HEK293T (cell line): Measurements from ENCODE around the gene TNIK.

Source experiments
- CTCF ChIA-PET: fragments of 350-600 bp; formaldehyde crosslinking; extraction: SDS; loops from one replicate; lab custom pipeline; 2021; ENCODE audit warnings: antibody characterized with exemption, inconsistent platforms; lab: Yijun Ruan, JAX
- POLR2A ChIA-PET: fragments of 350-600 bp; formaldehyde crosslinking; extraction: SDS; loops from one replicate; lab custom pipeline; 2020; ENCODE audit warnings: antibody characterized with exemption, inconsistent platforms; lab: Yijun Ruan, JAX
- DNase-seq: peaks from one replicate; pipeline ENCODE4 v3.0.0; 2012; ENCODE audit warnings: mixed read lengths; ENCODE audit errors: extremely low spot score
- ARNT ChIP-seq: fragments of 450-650 bp; IDR thresholded peaks from 2 replicates; pipeline ENCODE4 v1.6.1; 2017; ENCODE audit warnings: mild to moderate bottlenecking
- BHLHE40 ChIP-seq: fragments of 450-650 bp; IDR thresholded peaks from 2 replicates; pipeline ENCODE4 v1.6.1; 2016; ENCODE audit warnings: mild to moderate bottlenecking, moderate library complexity, borderline replicate concordance
- CTBP1 ChIP-seq: fragments of 450-650 bp; IDR thresholded peaks from 2 replicates; pipeline ENCODE4 v1.6.1; 2016; ENCODE audit warnings: borderline replicate concordance
- ELF4 ChIP-seq: fragments of 450-650 bp; IDR thresholded peaks from 2 replicates; pipeline ENCODE4 v1.6.1; 2017; ENCODE audit warnings: antibody characterized with exemption
- FOXA1 ChIP-seq: fragments of 450-650 bp; IDR thresholded peaks from 2 replicates; pipeline ENCODE4 v1.6.1; 2016; ENCODE audit warnings: mild to moderate bottlenecking
- FOXK2 ChIP-seq: fragments of 450-650 bp; IDR thresholded peaks from 2 replicates; pipeline ENCODE4 v1.6.1; 2016; ENCODE audit warnings: mild to moderate bottlenecking
- FOXM1 ChIP-seq: fragments of 450-650 bp; IDR thresholded peaks from 2 replicates; pipeline ENCODE4 v1.6.1; 2017; ENCODE audit warnings: mild to moderate bottlenecking, borderline replicate concordance
- HDGF ChIP-seq: fragments of 450-650 bp; IDR thresholded peaks from 2 replicates; pipeline ENCODE4 v1.6.1; 2017; ENCODE audit warnings: antibody characterized with exemption, borderline replicate concordance
- L3MBTL2 ChIP-seq: fragments of 450-650 bp; conservative IDR thresholded peaks from 2 replicates; pipeline ENCODE4 v1.6.1; 2016; ENCODE audit warnings: mild to moderate bottlenecking
- LEF1 ChIP-seq: fragments of 450-650 bp; IDR thresholded peaks from 2 replicates; pipeline ENCODE4 v1.6.1; 2017; ENCODE audit warnings: mild to moderate bottlenecking, borderline replicate concordance
- NFRKB ChIP-seq: fragments of 450-650 bp; IDR thresholded peaks from 2 replicates; pipeline ENCODE4 v1.6.1; 2016; ENCODE audit warnings: mild to moderate bottlenecking, moderate library complexity
- SP1 ChIP-seq: fragments of 450-650 bp; IDR thresholded peaks from 2 replicates; pipeline ENCODE4 v1.6.1; 2017
- SUZ12 ChIP-seq: fragments of 450-650 bp; IDR thresholded peaks from 2 replicates; pipeline ENCODE4 v1.6.1; 2016; ENCODE audit warnings: mild to moderate bottlenecking
- TARDBP ChIP-seq: fragments of 450-650 bp; IDR thresholded peaks from 2 replicates; pipeline ENCODE4 v1.6.1; 2016
- ZNF384 ChIP-seq: fragments of 450-650 bp; IDR thresholded peaks from 2 replicates; pipeline ENCODE4 v1.6.1; 2016
- TF ChIP-seq, protein P1 (sequence below): fragments of 450-650 bp; IDR thresholded peaks from 2 replicates; pipeline ENCODE4 v1.6.1; 2016

Gene TNIK

DNA sequence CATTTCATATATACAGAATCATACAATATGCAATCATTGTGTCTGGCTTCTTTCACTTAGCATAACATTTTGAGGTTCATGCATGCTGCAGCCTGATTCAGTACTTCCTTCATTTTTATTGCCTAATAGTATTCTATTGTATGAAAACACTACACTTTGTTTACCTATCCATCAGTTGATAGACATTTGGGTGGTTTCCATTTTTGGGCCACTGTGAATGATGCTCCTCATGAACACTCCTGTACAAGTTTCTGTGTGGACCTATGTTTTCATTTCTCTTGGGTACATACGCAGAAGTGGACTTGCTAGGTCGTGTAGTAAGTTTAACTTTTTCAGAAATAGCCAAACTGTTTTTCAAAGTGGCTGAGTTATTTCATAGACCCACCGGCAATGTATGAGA lies 18.8 kb downstream of the TNIK start:
- CTCF ChIA-PET, result no interaction called here
- POLR2A ChIA-PET, result no interaction called here
- DNase-seq, result no peak
- no peak for TF ChIP-seq TARDBP

DNA sequence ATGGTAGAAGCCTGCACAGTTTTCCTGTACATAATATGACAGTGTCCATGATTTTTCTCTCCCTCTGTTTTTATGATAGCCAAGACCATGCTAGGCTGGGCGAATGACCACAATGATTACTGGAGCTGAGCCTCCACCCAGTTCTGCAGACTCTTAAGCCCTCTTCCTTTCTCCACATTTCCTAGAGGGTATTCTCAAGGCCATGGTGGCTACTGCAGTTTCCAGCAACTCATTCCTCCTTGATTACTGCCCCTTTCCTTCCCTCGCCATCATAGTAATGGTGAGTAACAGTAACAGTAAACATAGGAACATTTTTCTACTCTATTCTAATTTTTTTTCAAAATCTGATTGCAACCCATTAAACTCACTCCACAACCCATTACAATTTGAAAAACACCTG lies 20.2 kb downstream of the TNIK start:
- ChIA-PET POLR2A (no interaction called here), CTCF (no interaction called here)
- DNase-seq, result no peak
- TF ChIP-seq BHLHE40 (no peak), SUZ12 (no peak), TARDBP (no peak), LEF1 (no peak), FOXA1 (no peak)

DNA sequence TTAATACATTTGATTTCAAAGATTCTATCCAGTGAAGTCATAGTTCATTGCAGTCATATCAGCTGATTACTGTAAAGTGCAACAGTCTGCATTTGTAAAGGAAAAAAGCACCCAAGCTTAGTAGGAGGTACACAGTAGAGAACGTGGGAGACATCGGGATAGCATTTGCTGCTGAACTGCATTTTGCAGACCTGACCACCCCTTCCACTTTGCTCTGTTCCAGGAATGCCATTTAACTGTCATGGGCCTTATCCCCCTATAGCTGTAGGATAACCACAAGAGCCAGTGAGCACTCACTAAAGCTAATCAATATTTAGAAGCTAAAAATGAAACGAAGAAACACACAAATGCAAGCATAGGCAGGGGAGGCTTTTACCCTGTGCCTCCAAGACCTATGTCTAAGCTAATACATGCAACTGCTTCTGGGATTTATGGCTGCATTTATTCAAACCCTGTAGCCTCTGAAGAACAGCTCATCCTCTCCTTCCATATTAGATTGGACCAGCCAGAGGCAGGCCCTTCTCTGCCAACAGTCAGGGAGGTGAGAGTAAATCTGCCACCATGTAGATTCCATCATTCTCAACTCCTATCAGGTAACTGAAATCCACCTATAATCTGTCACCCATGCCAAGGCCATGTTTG lies 23.0 kb downstream of the TNIK start:
- TF ChIP-seq SP1 (no peak), FOXK2 (no peak), SUZ12 (no peak), LEF1 (no peak), ARNT (no peak), BHLHE40 (no peak), TARDBP (no peak), L3MBTL2 (no peak), FOXM1 (no peak), CTBP1 (no peak), FOXA1 (no peak), ELF4 (no peak)
- TF ChIP-seq, protein P1, sequence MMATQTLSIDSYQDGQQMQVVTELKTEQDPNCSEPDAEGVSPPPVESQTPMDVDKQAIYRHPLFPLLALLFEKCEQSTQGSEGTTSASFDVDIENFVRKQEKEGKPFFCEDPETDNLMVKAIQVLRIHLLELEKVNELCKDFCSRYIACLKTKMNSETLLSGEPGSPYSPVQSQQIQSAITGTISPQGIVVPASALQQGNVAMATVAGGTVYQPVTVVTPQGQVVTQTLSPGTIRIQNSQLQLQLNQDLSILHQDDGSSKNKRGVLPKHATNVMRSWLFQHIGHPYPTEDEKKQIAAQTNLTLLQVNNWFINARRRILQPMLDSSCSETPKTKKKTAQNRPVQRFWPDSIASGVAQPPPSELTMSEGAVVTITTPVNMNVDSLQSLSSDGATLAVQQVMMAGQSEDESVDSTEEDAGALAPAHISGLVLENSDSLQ, result no peak
- DNase-seq, result no peak
- ChIA-PET POLR2A (interaction anchor here (0.5 kb wide), 1 partner anchor 8 kb away, joined by 3 read pairs; no protein-coding TSS in a partner anchor), CTCF (interaction anchor here (2.1 kb wide), 1 partner anchor 16 kb away, joined by 5 read pairs; no protein-coding TSS in a partner anchor)

DNA sequence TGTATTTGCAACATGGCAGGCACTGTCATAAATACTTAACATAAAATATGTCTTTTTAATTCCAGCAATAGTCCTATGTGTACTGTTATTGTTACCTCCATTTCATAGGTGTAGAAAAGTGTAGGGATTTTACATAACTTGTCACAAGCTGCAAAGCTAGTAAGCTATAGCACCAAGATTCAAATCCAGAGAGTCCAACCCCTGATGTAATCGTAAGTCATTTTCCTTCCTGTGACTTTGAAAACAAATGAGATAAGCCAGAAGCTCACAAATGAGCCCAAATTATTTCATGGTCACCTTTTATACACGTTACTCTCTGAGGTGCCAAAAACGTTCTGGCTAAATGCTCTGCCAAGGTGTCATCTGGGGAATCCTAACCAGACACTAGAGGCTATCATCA lies 23.8 kb downstream of the TNIK start:
- ChIA-PET POLR2A (interaction anchor here (0.5 kb wide), 1 partner anchor 9 kb away, joined by 3 read pairs; no protein-coding TSS in a partner anchor), CTCF (interaction anchor here (2.1 kb wide), 1 partner anchor 17 kb away, joined by 5 read pairs; no protein-coding TSS in a partner anchor)
- no peak for DNase-seq
- TF ChIP-seq SUZ12, result no peak
- TF ChIP-seq FOXK2, result no peak
- TF ChIP-seq ARNT, result no peak
- TF ChIP-seq LEF1, result no peak
- no peak for TF ChIP-seq BHLHE40
- no peak for TF ChIP-seq SP1
- no peak for TF ChIP-seq FOXM1
- TF ChIP-seq ZNF384, result no peak
- no peak for TF ChIP-seq FOXA1
- TF ChIP-seq CTBP1, result no peak
- TF ChIP-seq ELF4, result no peak
- TF ChIP-seq HDGF, result no peak
- no peak for TF ChIP-seq L3MBTL2
- no peak for TF ChIP-seq TARDBP
- no peak for TF ChIP-seq NFRKB
- TF ChIP-seq, protein P1, result no peak

DNA sequence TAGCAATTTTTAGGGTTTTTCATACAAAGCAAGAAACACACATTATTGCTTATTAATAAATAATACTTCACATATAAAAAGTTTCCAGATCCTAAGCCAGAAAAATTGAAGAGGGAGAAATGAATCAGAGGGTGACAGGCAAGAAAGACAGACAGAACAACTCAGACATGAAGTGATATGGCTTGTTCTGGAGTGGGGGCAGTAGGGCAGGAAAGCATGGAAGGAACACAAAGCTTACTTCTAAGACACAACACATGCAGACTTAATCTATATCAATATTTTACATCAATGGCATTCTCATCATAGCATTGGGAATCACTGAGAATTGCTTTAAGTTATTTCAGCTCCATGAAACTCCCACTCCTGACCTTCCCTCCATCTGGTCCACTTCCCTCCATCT lies 24.4 kb downstream of the TNIK start:
- TF ChIP-seq FOXA1, result no peak
- no peak for TF ChIP-seq LEF1
- no peak for TF ChIP-seq HDGF
- TF ChIP-seq, protein P1, result no peak
- no peak for TF ChIP-seq BHLHE40
- no peak for TF ChIP-seq CTBP1
- no peak for TF ChIP-seq NFRKB
- no peak for TF ChIP-seq ZNF384
- no peak for TF ChIP-seq FOXK2
- no peak for TF ChIP-seq ELF4
- no peak for TF ChIP-seq SP1
- no peak for TF ChIP-seq ARNT
- TF ChIP-seq TARDBP, result no peak
- no peak for TF ChIP-seq FOXM1
- no peak for TF ChIP-seq L3MBTL2
- no peak for TF ChIP-seq SUZ12
- ChIA-PET POLR2A (no interaction called here), CTCF (interaction anchor here (2.1 kb wide), 1 partner anchor 18 kb away, joined by 5 read pairs; no protein-coding TSS in a partner anchor)
- no peak for DNase-seq

DNA sequence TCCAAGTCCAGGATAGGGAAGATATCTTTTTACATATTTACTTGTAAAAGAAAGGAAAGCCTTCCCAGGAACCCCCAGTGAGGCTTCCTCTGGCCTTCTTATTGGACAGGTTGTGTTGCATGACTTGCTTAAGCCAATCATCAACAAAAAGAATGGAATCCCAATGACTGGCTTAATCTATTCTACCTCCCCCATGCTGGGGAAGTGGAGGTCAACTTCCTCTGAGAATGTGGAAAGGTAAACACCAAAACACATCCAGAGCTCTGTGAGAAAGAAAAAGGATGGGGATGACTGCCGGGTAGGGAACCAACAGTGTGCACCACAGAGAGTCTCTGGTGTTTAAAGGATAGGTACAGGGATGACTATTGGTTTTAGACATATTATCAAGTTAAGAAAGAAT lies 25.1 kb downstream of the TNIK start:
- TF ChIP-seq FOXM1 (no peak), ZNF384 (no peak), LEF1 (no peak), NFRKB (no peak), TARDBP (no peak), SUZ12 (no peak)
- no peak for DNase-seq
- ChIA-PET POLR2A (no interaction called here), CTCF (no interaction called here)
